ENCODE measurements around the gene TRMT1.

Gene TRMT1

DNA sequence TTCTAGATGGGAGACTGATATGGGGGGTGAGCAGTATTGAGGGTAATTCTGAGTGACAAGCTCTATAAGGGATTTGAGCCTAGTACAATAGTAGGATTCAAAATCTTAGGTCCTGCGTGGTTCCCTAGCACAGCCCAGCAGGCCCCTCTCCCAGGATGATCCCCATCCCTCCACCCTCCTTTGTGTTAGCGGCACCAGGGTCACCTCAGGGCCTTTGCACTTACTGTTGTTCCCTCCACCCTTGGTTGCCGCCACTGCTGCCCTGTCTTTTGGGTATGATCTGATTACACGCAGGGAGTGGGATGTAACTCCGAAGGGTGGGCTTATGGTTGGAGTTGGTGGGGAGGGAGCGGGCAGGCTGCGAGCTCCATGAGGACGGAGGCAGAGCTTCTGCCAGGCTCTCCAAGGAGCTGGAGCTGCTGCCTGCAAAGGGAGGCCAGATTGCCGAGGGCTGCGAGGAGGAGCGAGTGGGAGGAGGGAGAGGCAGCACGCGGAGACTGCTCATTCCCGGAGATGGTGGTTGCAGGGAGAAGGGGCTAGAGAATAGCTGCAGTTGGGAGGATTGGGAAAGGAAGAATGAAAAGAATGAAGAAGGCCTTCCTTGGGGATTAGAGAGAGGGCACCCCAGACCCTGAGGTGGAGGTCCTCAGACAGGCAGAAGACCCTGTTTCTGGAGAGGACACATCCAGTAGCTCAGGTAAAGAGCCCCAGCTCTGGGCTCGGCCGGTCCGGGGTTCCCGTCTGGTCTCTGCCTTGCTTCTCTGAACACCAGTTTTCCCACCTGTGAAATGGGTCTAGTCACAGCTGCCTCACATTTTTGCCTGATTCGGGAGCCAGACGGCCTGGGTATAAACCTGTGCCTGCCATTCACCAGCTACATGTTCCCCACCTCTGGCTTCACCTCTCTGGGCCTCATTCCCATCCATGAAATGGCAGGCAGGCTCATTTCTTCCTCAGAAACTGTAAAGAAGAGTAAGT, 6.7 kb upstream of the TRMT1 start:
- no peak for DNase-seq (ENCODE audit: low read depth in 2 of 2)

DNA sequence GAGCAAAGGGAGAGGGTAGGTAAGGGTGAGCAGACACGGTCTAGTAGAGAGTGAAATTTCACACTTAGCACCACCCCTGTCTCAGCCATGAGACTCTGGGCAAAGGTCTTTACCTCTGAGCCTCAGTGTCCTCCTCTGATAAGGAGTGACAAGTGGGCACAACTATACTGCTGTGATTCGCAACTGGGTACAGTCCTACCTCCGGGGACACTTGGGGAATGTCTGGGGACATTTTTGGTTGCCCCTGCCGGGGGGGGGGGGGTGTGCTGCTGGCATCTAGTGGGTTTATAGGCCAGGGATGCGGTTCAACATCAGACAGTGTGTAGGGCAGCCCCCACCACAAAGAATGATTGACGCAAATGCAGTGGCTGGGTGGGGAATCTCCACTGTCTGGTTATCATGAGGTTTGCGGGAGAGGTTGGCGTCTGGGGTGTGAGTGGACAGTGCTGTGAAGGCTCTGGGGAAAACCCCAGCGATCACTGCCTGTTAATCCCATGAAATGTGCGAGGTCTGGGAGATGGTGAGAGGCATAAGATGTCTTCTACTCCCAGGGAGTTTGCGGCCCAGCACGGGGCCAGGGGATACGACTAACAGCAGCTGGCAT, 5.8 kb upstream of the TRMT1 start:
- no peak for DNase-seq (ENCODE audit: low read depth in 2 of 2)

DNA sequence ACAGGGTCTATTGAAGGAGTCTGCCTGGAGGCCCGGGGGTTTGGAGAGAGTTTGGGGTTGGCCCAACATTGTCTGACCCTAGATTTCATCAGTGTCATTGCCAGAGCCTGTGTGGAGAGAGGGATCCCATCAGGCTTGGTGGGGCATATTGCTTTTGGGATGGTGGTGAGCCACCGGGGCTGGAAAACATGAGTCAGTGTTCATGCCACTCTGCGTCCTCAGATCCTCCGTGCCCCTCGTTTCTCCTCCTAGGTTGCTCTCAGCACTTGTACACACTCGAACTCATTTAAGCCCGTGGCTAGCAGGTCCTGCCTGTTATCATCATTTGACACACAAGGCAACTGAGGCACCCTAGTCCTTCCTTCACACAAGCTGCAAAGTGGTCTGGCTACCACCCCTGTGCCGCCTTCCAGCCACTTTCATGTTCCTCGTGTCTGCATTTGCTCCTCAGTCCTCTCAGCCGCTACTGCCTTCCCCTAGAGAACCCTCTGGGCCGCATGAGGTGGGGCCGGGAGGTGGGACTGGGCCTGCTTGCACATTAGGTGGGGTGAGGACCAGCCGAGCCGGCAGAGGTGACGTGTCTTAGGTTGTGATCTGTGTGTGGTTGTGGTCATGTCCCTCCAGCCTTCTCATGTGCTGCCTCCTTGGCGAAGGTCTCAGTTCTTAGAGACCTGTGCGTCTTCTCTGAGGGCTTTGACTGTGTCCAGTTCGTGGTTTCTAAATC, 5.2 kb upstream of the TRMT1 start:
- DNase-seq (ENCODE audit: low read depth in 2 of 2) = no peak

DNA sequence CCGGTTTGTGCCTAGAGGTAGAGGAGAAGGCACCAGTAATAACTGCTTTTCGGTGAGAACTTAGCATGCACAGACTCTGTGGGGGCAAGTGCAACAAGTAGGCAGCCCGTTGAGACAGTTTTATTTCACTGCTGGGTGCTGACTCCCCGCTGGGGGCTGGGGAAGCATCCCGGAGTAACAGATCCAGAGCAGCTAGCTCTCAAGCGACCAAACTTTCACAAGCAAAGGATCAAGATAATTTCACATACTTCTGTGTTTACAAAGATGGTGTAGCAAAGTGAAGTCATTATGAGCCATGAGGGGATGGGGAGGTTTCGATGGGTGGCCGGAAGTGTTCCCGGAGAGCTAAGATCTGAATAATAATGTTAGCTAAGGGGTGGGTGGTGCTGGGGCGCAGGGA, 4.3 kb upstream of the TRMT1 start:
- no peak for DNase-seq (ENCODE audit: low read depth in 2 of 2)

DNA sequence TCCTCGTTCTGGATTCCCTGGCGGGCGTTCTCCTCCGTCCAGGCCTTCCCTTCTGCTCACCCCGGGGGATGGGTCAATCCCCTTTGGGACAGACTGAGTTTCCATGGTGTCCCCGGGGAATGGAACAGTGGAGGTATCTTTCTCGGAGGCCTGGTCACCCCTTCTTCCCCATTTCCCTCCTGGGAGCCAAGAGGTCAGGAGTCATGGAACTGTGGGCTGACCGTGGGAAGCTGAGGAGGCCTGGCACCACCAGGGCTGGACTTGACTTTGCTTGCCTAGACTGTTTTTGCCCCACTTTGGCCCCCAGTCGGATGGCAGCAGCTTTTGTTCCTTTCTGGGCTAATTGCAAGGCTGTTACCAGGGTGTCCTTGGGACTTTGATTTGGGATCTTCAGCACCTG, 3.5 kb upstream of the TRMT1 start:
- no peak for DNase-seq (ENCODE audit: low read depth in 2 of 2)

DNA sequence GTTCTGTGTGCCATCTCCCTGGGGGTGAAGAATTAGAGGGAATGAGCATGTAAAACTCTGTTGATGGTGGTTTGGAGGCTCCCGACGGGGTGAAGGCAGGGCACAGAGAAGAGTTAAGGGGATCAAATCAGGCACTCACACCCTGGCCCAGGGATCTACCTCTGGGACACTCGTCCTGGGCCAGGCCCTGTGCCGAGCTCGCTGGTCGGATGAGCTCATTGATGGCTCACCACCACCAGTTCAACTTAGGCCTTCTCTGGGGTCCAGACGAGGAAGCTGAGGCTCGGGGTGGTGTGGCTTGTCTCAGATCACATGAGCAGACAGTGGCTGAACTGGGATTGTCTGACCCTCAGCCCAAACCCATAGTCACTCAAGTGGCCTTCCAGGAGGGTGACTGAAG, 3.1 kb upstream of the TRMT1 start:
- no peak for DNase-seq (ENCODE audit: low read depth in 2 of 2)

DNA sequence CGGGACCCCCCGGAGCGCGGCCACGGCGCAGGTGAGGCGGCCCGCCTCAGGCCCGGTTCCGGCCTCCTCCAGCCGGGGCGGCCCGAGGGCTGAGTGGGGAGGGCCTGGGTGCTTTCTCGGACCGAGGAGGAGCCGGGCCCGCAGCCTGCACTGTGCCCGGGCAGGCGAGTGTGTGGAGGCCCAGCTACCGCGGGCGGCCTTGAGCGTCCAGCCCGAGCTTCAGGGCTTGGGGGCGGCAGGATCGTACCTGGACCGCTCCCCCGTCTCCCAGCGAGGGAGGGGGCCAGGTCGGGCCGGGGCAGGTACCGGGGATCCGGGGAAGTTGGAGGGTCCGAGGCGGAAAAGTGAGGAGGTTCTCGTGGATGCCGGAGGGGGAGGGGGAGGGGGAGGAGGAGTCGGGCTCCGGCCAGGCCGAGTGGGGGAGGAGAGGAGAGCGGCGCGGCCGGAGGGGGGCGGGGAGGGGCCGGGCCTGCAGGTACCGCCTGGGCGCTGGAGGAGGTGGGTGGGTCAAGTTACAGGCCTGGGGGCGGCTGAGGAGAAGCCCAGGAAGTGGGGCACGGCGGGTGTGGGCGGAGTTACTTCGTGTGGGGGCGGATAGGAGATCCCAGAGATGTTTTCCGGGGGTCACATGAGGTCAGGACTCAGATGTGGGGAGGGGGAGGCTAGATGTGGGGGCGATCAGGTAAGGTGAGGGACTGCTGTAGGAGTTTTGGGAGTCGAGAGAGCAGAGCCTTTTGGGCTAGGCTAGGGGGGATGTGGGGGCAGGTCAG, 2.1 kb upstream of the TRMT1 start:
- DNase-seq (ENCODE audit: low read depth in 2 of 2) = peak in 1 of 2 donors; percentile 46

DNA sequence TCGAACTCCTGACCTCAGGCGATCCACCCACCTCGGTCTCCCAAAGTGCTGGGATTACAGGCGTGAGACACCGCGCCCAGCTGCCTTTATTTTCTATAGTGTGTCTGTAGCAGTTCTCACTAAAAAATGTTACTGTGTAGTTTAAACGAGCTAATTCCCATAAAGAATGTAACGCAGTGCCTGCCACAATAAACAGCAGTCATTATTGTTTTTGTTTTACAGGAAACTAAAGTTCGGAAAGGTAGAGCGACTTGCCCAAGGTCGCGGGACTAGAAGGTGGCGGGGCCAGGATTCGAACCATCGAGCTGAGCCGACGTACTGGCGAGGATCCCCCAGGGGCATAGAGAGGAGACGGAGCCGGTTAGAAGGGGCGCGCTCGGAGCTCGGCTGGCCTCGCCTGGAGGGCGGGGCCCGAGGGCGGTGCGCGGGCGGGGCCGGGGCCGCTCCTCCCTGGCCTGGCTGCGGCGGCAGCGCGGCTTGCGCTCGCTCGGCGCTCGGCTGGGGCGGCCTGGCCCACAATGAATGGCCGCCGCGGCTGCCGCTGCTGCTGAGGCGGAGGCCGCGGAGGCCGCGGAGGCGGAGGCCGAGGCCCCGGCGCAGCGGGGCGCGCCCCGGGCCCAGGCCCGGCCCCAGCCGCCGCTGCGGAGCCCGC, 1.4 kb upstream of the TRMT1 start, which contains the start of gene NACC1:
TSS of gene NACC1 (plus strand) at position 493 of the 652 bp plus-strand sequence. CDS start 16,944 bp downstream, outside the sequence.
- DNase-seq (ENCODE audit: low read depth in 2 of 2) = peak; percentile 73 to 81

DNA sequence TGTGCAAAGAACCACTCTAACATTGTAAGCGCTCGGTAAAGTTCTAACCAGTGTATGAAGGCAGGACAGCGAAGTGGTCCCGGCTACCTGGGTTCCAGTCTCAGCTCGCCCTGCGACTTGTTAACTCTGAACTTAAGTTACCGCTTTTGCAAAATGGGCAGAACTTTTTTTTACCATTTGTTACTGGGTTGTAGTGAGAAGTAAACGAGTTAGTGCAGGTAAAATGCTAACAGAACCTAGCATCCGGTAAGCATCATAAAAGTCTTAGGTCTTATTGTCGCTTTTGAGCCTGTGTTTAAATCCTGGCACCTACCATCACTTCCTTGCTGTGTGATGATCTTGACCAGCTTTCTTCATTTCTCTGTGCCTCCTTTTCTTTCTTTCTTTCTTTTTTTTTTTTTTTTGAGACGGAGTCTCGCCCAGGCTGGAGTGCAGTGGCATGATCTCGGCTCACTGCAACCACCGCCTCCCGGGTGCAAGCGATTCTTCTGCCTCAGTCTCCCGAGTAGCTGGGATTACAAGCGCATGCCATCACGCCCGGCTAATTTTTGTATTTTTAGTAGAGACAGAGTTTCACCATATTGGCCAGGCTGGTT, 734 bp upstream of the TRMT1 start:
- no peak for DNase-seq (ENCODE audit: low read depth in 2 of 2)

DNA sequence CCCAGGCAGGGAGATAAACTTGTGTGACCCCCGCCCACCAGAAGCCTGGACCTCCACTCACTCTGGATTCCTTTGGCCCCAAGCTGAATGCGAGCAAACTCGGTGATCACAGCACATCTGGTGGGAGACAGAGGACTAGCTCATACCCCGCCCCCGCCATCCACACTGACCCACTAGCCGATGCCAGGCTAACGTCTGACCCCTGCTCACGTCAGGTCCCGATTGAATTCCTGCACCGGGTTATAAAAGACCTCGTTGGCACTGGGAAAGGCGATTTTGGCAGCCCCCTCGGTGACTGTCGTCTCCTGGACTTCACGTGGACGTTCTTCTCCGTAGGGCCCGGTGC, 631 bp downstream of the TRMT1 start:
- DNase-seq (ENCODE audit: low read depth in 2 of 2) = no peak

DNA sequence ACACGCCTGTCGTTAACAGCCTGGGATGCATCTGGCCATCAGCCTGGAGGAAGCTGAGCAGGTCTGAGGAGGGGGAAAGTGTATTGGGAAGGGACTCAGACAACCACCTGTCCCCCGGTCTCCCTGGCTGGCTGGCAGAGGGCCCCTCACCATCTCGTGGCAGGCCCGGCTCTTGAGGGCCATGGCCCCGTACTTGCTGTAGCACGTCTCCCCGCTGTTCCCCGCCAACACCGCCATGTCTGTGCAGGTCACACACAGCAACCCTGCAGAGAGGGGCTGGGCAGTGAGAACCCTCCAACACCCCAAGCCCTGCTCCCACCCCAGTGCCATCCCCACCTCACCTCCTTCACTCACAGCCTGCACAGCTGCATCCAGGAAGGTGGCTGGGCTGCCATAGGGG, 4.0 kb downstream of the TRMT1 start:
- no peak for DNase-seq (ENCODE audit: low read depth in 2 of 2)

DNA sequence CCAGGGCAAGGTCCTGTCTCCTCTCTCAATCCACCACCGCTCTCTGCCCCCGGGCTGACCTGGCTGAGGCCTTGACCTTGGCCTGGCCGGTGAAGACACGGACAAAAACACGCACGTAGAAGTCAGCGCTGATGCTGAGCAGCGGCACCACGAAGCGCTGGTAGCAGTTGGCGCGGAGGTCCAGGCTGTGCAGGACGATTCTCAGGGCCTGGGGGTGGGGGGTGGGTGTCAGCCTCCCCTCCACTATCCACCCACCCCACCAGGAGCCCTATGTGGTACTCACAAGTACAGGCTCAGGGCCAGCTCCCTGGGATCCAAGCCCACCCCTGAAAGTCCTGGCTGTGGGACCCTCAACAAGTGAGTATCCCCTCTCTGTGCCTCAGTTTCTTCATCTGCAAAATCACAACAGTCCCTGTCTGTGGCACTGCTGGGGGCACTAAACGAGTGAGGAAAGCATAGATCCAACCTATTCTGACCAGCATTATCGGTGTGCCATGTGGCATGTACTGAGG, 6.4 kb downstream of the TRMT1 start:
- no peak for DNase-seq (ENCODE audit: low read depth in 2 of 2)

DNA sequence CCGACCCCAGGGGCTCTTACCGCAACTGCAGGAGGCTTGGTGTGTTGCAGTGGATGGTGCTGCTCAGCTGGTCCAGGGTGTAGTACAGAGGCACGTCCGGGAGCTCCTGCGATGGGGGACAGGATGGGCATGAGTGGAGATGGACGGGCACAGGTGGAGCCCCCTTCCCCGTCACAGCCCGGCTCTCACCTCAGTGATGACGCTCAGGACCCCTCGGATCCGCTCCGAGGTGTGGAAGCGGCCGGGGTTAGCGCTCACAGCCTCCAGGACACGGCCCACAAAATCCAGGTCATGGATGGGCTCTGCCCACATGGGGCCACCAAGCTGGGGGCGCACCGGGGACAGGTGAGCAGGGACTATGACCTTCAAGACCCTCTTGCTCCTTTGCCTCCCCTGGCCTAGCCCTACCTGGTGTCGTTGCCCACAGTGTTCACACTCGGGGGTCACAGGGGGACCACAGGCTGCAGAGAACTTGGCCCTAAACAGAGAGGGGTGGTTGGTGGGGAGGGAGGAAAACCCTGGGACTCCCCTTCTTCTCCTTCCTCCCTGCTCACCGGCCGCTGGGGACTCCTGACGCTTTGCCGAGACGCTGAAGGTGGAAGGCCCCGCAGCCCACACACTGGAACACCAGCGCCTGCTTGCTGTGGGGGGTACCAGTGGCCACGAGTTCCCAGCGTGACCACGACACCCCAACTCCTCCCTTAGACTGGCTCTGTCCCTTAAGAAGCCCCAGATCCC, 7.0 kb downstream of the TRMT1 start:
- DNase-seq (ENCODE audit: low read depth in 2 of 2) = no peak

DNA sequence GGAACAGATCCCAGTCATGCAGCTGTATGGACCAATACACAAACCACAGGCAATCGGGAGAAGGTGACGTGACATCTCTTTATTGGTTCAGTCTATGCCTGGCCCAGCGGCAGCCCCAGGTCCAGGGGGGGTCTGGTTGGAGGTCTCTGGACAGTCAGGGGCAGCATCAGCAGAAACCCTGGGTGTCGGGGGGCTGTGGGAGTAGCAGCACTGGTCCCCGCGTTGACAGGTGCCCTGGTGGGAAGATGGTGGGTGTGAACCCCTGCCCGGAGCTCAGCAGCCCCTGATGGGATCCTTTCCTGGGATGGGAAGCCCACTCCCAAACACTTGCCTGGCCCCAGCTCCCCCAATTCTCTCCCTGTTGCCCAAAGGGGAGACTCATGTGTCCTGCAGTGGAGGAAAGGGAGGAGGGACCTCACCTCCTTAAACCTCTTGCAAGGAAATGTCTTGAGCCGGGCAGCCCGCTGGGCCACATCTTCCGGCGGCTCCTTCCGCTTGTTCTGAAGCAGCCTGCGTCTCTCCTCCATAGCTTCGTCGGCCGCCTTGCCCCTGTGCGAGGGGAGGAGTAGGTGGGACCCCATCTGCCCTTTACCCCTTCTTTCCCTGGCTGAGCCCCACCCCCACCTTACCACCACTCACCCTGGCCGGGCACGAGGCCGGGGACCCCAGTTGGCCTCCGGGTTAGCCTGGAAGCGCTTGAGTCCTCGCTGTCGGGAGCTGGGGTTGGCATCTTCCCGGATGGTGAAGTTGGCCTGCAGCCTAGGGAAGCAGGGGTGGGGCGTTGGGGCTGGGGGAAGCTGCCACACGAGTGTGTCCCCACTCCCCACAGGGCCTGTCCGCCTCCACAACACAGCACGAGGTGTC, 11.5 kb downstream of the TRMT1 start:
- DNase-seq (ENCODE audit: low read depth in 2 of 2) = no peak

DNA sequence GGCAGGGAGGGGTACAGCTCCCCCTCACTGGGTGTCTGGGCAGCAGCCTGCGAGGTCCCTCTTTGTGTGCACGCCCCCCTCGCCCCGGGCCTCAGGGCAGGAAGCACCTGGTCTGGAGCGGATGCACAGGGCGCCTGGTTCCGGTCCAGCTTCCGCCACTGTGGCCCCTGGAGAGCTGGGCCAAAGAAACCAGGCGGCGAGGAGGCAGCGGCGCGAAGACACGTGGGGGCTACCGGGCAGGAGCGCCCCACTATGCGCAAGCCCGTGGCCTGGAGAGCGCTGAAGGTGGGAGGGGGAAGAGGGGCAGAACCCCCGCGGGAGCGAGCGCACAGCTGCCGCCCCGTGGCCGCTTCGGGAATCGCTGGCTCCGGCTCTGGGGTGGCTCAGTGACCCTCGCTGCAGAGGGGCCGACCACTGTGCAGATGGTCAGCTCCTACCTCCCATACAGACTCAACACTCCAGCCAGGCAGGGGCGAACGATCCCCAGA, 12.1 kb downstream of the TRMT1 start:
- DNase-seq (ENCODE audit: low read depth in 2 of 2) = no peak

DNA sequence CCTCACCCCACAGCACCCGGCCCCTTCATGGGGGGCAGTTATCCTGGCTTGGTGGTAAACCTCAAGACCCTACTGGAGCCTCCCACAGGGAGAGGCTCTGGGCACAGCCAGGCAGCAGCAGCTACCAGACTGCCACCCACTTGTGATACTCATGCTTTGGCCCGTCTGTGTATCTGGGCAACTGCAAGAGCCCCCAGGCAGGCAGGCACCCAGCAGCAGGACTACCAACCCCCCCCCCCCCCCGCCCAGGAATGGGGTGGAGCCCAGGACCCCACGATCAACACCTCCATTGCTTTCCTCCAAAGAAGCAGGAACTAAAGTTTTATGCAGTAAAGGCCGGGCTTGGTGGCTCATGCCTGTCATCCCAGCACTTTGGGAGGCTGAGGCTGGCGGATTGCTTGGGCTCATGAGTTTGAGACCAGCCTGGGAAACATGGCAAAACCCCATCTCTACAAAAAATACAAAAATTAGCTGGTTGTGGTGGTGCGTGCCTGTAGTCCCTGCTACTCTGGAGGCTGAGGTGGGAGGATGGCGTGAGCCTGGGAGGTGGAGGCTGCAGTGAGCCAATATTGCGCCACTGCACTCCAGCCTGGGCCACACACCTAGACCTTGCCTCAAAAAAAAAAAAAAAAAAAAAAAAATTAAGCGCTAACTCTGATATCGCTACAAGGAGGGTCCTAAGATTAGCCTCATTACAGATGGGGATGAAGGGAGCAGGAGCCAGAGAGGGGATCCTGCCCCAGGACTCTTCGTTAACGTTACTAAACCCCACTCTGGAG, 12.8 kb downstream of the TRMT1 start:
- DNase-seq (ENCODE audit: low read depth in 2 of 2) = no peak

DNA sequence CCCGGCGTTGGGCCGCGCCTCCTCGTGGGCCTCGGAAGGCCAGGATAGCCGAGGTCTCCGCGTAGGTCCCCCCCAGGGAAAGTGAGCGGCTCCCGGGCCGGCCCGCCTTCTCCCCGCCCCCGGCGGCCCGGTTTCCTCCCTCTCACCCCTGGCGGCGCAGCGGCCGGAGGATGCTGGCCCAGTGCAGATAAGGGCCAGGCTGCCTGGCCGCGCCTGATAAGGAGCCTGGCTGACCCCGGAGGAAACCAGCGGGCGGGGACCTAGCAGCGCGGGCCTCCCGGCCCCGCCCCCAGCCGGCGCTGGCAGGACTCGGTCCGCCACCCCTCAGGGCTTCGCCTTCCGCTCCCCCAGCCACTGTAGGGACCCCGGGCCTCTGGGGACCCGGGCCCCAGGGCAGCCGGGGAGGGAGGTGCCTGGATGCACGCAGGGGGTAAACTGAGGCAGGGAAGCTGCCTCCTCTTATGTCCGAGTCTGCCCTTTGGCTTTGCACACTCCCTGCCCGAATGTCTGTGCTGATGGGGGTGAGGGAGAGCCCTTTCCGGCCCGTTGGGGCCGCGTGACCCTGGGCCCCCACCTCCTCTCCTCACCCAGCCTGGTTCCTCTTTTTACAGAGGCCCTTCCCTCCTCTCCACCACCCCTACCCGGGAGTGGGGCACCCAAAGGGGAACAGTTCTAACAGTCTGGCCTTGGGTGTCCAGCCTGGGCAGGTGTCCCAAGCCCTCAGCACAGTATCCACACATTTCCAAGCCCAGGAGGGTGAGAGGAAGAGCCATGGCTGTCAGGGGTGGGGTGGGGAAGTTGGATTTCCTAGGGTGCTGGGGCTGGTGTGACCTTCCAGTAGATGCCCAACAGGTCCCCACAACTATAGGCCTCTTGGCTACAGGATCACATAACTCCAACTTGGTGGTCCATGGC, 13.6 kb downstream of the TRMT1 start, which contains the start of gene LYL1:
TSS of gene LYL1 (minus strand) at position 193 of the 915 bp plus-strand sequence. CDS start 1,687 bp downstream, outside the sequence.
- no peak for DNase-seq (ENCODE audit: low read depth in 2 of 2)

Data from stimulated activated CD8-positive, alpha-beta memory T cell treated with anti-CD3 and anti-CD28 coated beads, Interleukin-15, amount 100 ng/mL, for 4 hours (primary cell).